NCI-H510A (cell line): ENCODE data around the gene FBXO9.

Experiments used
- DNase-seq: peaks from one replicate; lab custom pipeline; 2025; lab: John Stamatoyannopoulos, UW

FBXO9 gene

DNA sequence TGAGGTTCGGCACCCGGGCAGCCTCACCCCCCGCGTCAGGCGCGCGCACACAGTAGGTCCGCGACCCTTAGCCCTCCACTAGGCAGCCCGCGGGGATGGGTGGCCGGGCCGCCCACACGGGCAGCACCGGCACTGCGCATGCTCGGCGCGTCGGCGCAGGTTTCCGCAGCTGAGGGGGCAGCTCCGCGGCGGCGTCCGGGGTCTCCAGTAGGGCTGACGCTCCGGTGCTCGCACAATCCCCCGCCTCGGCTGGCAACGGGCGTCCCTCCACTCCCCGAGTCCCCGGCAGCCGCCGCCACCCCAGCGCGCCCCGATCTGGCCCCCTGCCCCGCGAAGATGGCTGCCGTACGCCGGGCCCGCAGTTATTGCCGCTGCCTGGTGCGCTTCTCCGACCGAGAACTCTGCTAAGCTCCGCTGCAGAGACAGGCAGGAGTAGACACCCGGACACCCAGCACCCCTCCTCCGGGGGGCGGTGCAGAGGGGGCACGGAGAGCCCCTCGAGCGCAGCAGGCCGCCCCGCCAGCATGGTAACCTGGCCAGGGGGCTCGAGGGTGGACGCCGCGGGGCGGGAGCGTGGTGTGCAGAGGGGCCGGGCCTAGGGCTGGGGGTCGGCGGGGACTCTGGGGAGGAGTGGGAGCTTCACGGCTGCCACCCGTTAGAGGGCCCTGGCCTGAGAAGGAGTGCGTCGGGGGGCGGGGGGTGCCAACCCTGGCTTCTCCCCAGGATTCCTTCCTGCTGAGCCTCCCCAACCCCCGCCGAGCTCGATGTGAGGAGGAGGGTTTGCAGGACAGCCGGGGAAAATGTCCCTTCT lies at the start of gene FBXO9:
Gene FBXO9 (plus strand): TSS at position 139 of the 811 bp plus-strand sequence. CDS start 386 bp downstream, at position 525.
- peak; percentile 53 for DNase-seq

DNA sequence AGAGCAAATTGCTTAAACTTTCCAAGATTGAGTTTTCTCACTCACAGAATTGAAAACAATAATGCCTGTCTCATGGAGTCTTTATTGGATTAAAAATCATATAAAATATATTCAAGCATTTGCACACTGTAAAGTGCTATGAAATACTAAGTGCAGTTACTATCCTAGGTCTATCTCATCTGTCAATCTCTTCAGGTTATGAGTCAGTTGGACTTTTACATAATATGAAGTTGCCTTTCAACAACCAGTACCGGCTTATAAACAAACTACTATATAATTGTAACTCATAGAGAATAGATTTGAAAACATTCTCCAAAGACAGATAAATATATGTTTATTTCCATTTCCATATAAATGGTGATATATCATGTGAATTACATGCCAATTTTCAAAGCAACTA lies 49.7 kb upstream of the FBXO9 start:
- no peak for DNase-seq

GRCh38 chr6:53018446-53018845 lies 46.8 kb upstream of the FBXO9 start:
- DNase-seq = no peak

- DNase-seq = no peak
These were observed 45.0 kb upstream of the FBXO9 start for GRCh38 chr6:53020005-53020744.

- no peak for DNase-seq
These were observed 41.9 kb upstream of the FBXO9 start for GRCh38 chr6:53023323-53023722.

GRCh38 chr6:53026526-53026925 lies 38.7 kb upstream of the FBXO9 start:
- no peak for DNase-seq

DNA sequence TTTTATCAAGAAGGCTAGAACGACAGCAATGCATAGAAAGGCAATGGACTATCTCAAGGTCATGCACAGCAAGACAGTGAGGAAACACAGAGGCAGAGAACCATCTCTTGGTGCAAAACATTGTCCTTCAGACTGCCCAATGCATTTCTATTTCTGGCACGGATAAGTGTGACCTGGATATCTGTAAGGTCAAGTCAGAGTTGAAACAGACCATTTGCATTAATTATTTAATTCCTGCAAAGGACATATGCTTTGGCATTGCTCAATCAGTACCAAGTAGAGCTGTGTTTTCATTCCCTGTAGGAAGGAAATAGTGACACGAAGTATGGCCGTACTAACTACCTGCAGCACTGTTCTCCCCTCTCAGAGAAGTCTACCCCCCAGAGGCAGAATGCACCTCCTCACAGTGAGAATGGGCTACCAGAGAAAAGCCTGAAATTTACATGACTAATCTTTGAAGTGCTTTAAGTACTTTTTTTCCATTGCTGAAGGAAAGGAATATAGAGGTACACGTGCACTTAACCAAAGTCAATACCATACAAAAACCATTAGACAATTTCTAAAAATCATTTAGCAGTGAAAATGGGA lies 38.0 kb upstream of the FBXO9 start:
- DNase-seq = no peak

DNA sequence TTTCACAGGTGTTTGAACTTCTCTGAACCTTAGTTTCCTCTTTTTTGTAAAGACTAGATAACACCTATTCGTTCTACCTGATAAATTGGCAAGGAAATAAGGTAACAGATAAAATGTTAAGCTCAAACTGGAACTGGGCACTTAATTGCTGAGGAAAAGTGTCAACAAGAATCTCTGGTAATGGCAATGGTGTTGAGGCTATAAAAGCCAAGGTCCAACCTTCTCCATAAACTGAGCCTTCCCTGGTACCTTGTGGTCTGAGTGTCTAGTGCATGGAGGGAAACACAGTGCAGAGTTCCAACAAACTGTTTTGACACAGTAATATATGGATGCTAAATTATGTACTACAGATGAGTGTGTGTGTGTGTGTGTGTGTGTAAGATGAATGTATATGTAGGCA lies 36.7 kb upstream of the FBXO9 start:
- DNase-seq = no peak

DNA sequence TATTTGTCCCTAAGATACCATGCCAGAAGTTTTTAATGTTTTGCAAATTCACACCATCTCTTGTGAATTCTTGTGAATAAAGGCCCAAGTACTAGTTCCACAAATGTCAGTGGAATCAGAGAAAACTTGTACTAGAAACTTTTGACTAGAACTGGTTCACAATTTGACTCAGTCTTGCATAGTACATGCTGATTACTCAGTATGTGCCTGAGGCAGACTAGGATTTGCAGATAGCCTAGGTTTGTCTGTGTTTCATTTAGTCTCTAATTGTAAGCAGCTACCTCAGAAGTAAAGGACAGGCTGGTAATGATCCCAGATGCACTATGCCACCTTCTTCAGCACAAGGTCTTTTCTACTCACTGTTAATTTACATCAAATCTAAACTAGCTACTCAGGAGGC lies 35.9 kb upstream of the FBXO9 start:
- DNase-seq = no peak

GRCh38 chr6:53029761-53030160 lies 35.4 kb upstream of the FBXO9 start:
- no peak for DNase-seq

- DNase-seq = no peak
These were observed 33.9 kb upstream of the FBXO9 start for GRCh38 chr6:53031281-53031680.

- no peak for DNase-seq
These were observed 32.4 kb upstream of the FBXO9 start for GRCh38 chr6:53032849-53033248.

- DNase-seq = no peak
These were observed 31.4 kb upstream of the FBXO9 start for GRCh38 chr6:53033764-53034163.

- no peak for DNase-seq
These were observed 29.5 kb upstream of the FBXO9 start for GRCh38 chr6:53035549-53036213.

DNA sequence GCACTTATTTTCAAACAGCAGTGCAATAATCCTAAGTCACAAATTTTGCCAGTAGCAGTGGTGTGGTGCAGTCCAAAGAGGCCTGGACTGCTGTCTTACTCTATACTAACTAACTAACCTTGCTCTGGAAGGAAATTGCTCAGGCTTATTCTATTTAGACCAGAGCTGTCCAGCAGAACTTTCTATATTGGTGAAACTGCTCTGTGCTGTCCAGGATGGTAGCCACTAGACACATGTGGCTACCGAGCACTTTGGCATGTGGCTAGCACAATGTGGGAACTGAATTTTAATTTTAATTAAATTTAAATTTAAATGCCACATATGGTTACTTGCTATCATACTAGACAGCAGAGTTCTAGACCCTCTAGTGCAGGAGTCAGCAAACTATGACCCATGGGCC lies 27.1 kb upstream of the FBXO9 start:
- DNase-seq = no peak

- DNase-seq = no peak
These were observed 26.6 kb upstream of the FBXO9 start for GRCh38 chr6:53038596-53038995.

DNA sequence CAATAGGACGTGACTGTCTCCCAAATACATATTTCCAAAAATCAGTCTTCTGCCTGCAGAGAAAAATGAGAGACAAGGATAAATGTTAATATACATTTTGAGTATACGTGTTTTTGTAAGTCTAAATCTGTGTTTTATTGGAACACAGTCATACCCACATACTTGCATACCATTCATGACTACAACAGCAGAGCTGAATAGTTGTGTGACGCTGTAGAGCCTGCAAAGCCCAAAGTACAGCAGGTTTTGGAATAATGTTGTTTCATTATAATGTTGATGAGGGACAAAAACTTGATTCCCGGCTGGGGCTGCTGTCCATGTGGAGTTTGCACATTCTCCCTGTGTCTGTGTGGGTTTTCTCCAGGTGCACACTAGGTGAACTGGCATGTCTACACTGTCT lies 23.8 kb upstream of the FBXO9 start:
- no peak for DNase-seq

- DNase-seq = no peak
These were observed 23.1 kb upstream of the FBXO9 start for GRCh38 chr6:53042112-53042511.

- DNase-seq = no peak
These were observed 21.6 kb upstream of the FBXO9 start for GRCh38 chr6:53043581-53043980.

DNA sequence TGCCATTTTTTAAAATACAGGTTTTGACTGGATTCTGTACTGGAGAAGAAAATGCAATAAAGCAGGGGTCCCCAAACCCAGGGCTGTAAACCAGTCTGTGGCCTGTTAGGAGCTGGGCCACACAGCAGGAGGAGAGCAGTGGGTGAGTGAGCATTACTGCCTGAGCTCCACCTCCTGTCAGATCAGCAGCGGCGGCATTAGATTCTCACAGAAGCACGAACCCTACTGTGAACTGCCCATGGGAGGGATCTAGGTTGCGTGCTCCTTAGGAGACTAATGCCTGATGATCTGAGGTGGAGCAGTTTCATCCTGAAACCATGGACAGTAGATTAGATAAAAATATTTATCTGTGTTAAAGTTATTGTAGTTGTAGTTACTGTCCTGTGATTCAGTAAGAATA lies 21.1 kb upstream of the FBXO9 start:
- DNase-seq = no peak

- no peak for DNase-seq
These were observed 20.6 kb upstream of the FBXO9 start for GRCh38 chr6:53044572-53044971.

GRCh38 chr6:53045891-53046673 lies 19.1 kb upstream of the FBXO9 start:
- DNase-seq = no peak
